DOHH2 (cell line): Measurements from ENCODE around the gene CPNE9.

Experiments used
- H3F3A ChIP-seq: fragments of 200-600 bp; sonication (generic), shearing (Covaris generic); 2 replicates; pipeline ENCODE4 v1.6.0; 2016; ENCODE audit warnings: antibody characterized with exemption, mild to moderate bottlenecking; ENCODE audit not compliant: control insufficient read depth, insufficient read depth
- H3K27ac ChIP-seq: fragments of 200-600 bp; sonication (generic); 2 replicates; pipeline ENCODE4 v1.5.1; 2014; ENCODE audit warnings: low read depth, mild to moderate bottlenecking, low read length, moderate library complexity
- H3K27me3 ChIP-seq: fragments of 200-600 bp; sonication (generic); 2 replicates; pipeline ENCODE4 v1.6.1; 2014; ENCODE audit warnings: mild to moderate bottlenecking, low read length, mixed read lengths; ENCODE audit not compliant: control insufficient read depth
- H3K36me3 ChIP-seq: fragments of 200-600 bp; sonication (generic); 2 replicates; pipeline ENCODE4 v1.6.1; 2014; ENCODE audit warnings: mild to moderate bottlenecking, low read length, moderate library complexity, mixed read lengths; ENCODE audit not compliant: control insufficient read depth
- H3K4me1 ChIP-seq: fragments of 200-600 bp; sonication (generic); 2 replicates; pipeline ENCODE4 v1.6.1; 2014; ENCODE audit warnings: mild to moderate bottlenecking, low read length, mixed read lengths; ENCODE audit not compliant: control insufficient read depth
- H3K4me2 ChIP-seq: fragments of 200-600 bp; sonication (generic); 2 replicates; pipeline ENCODE4 v1.6.0; 2014; ENCODE audit warnings: mild to moderate bottlenecking, low read length, moderate library complexity
- H3K4me3 ChIP-seq: fragments of 200-600 bp; sonication (generic); 2 replicates; pipeline ENCODE4 v1.5.1; 2014; ENCODE audit warnings: mild to moderate bottlenecking, low read length, mixed read lengths
- H3K79me2 ChIP-seq: fragments of 200-600 bp; sonication (generic); 2 replicates; pipeline ENCODE4 v1.6.1; 2014; ENCODE audit warnings: mild to moderate bottlenecking, low read length, mixed read lengths; ENCODE audit not compliant: control insufficient read depth
- H3K9me2 ChIP-seq: fragments of 200-600 bp; sonication (generic); replicated peaks from 2 replicates; pipeline ENCODE4 v1.6.1; 2014; ENCODE audit warnings: mild to moderate bottlenecking, low read length, mixed read lengths; ENCODE audit not compliant: control insufficient read depth
- H3K9me3 ChIP-seq: fragments of 200-600 bp; sonication (generic); 2 replicates; pipeline ENCODE4 v1.6.1; 2014; ENCODE audit warnings: antibody characterized with exemption, low read length, mixed read lengths; ENCODE audit not compliant: control insufficient read depth, insufficient read depth
- H4K20me1 ChIP-seq: fragments of 200-600 bp; sonication (generic); 2 replicates; pipeline ENCODE4 v1.6.0; 2014; ENCODE audit warnings: low read depth, mild to moderate bottlenecking, antibody characterized with exemption, low read length, moderate library complexity; ENCODE audit not compliant: control insufficient read depth, insufficient read depth
- CTCF ChIP-seq: fragments of 200-600 bp; sonication (generic); IDR thresholded peaks from one replicate; pipeline ENCODE4 v1.5.1; 2014; ENCODE audit warnings: antibody characterized with exemption, mild to moderate bottlenecking, low read depth, low read length; ENCODE audit not compliant: poor library complexity, severe bottlenecking
- EZH2phosphoT487 ChIP-seq: fragments of 200-600 bp; sonication (generic); IDR thresholded peaks from 2 replicates; pipeline ENCODE4 v1.6.1; 2017; ENCODE audit warnings: borderline replicate concordance, mild to moderate bottlenecking, antibody characterized with exemption, low read length, moderate library complexity, mixed read lengths

Gene CPNE9

DNA sequence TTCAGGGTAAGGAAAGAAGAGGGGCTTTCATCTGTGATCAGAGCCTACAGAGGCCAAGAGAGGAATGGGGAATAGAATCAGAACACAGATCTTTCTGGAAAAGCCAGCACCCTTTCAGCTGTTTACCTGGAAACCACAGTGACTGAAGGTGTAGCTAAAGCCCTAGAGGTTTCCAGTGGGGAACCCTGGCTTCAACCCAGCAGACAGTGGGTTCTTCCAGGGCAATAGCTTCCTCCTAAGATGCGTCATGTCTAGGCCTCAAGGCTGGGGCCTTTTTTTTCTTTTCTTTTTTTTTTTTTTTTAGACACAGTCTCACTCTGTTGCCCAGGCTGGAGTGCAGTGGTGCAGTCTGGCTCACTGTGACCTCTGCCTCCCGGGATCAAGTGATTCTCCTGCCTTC lies 3.1 kb upstream of the CPNE9 start:
- Histone ChIP-seq H3K36me3 (peaks cover 39% of the 10 kb centered on the region), H3K4me2 (no peak overlapping the region), H3K9me2 (no peaks in the 10 kb centered on the region), H3K27me3 (peaks cover 8% of the 10 kb centered on the region), H3K4me1 (no peaks in the 10 kb centered on the region), H3F3A (no peaks in the 10 kb centered on the region), H3K4me3 (no peak overlapping the region), H3K79me2 (no peaks in the 10 kb centered on the region), H4K20me1 (no peaks in the 10 kb centered on the region), H3K9me3 (no peaks in the 10 kb centered on the region), H3K27ac (no peak overlapping the region)
- TF ChIP-seq EZH2phosphoT487 (no peak), CTCF (no peak)

DNA sequence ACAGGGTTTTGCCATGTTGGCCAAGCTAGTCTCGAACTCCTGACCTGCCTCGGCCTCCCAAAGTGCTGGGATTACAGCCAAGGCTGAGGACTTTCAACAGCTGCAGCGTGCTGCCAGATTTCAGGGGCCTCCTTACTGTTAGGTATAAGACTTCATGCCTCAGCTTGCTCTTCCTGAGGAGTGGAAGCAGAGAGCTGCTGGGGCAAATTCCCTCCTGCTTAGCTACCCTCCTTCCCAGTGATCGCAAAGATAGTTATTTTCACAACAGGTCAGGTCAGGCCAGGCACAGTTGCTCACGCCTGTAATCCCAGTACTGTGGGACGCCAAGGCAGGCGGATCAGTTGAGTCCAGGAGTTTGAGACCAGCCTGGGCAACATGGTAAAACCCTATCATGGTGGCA lies 2.6 kb upstream of the CPNE9 start:
- H3K27ac ChIP-seq: no peak overlapping the region
- H3K4me2 ChIP-seq: no peak overlapping the region
- no peaks in the 10 kb centered on the region for H3K4me1 ChIP-seq
- TF ChIP-seq CTCF: no peak
- TF ChIP-seq EZH2phosphoT487: no peak
- H3K79me2 ChIP-seq: no peaks in the 10 kb centered on the region
- peaks cover 8% of the 10 kb centered on the region for H3K27me3 ChIP-seq
- no peak overlapping the region for H3K4me3 ChIP-seq
- H3F3A ChIP-seq: no peaks in the 10 kb centered on the region
- H3K9me2 ChIP-seq: no peaks in the 10 kb centered on the region
- no peaks in the 10 kb centered on the region for H3K9me3 ChIP-seq
- no peaks in the 10 kb centered on the region for H4K20me1 ChIP-seq
- H3K36me3 ChIP-seq: peaks cover 35% of the 10 kb centered on the region

DNA sequence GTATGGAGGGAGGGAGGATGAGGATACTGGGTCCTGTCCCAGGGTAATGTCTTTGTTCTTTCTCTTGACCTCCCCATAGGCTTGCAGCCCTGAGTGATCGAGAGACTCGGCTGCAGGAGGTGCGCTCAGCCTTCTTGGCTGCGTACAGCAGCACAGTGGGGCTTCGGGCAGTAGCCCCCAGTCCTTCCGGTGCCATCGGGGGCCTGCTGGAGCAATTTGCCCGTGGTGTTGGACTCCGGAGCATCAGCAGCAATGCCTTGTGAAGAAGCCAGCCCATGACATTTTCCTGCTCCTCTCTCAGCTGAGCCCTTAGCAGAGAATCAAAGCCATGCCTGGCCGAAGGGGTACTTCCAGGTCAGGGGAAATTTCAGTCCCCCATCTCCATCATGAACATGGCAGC lies 1.9 kb upstream of the CPNE9 start:
- no peaks in the 10 kb centered on the region for H3K4me1 ChIP-seq
- no peaks in the 10 kb centered on the region for H3F3A ChIP-seq
- H4K20me1 ChIP-seq: no peaks in the 10 kb centered on the region
- H3K4me2 ChIP-seq: no peak overlapping the region
- H3K27ac ChIP-seq: no peak overlapping the region
- TF ChIP-seq CTCF (no peak), EZH2phosphoT487 (no peak)
- H3K9me3 ChIP-seq: no peaks in the 10 kb centered on the region
- H3K27me3 ChIP-seq: peaks cover 8% of the 10 kb centered on the region
- no peaks in the 10 kb centered on the region for H3K79me2 ChIP-seq
- no peaks in the 10 kb centered on the region for H3K9me2 ChIP-seq
- no peak overlapping the region for H3K4me3 ChIP-seq
- H3K36me3 ChIP-seq: peaks cover 32% of the 10 kb centered on the region

DNA sequence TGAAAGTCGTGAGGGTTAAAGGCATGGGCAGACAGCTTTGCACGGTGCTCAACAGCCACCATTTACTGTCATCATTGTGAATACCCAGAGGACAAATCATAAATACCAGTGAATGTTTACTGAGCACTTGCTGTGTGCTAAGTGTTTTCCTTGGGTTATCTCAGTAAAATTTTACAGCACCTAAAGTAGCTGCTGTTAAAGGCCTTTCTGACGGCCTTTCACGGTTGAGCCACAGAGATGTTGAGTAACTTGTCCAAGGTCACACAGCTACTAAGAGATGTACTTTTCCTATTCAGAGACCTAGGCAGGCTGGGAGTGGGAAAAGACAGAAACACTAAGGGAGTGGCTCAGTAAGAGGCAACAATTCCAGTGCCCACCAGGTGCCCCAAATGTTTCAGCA lies 393 bp upstream of the CPNE9 start:
- Histone ChIP-seq H3K9me2 (no peaks in the 10 kb centered on the region), H3K27me3 (peaks cover 8% of the 10 kb centered on the region), H3K36me3 (peaks cover 17% of the 10 kb centered on the region; the same call in 1 of the 2 replicates), H3K9me3 (no peaks in the 10 kb centered on the region), H3K4me3 (no peak overlapping the region), H3K79me2 (no peaks in the 10 kb centered on the region), H3K27ac (no peak overlapping the region), H3K4me1 (no peaks in the 10 kb centered on the region), H3K4me2 (no peak overlapping the region), H4K20me1 (no peaks in the 10 kb centered on the region), H3F3A (no peaks in the 10 kb centered on the region)
- no peak for TF ChIP-seq EZH2phosphoT487
- TF ChIP-seq CTCF: no peak
